Activated CD4-positive, alpha-beta T cell treated with anti-CD3 and anti-CD28 coated beads, Interleukin-2, amount 50 U/mL, for 24 hours (primary cell): ENCODE data around the gene DCN.

ENCODE experiments used
- DNase-seq, 2 donors: peaks; one replicate each; pipeline ENCODE4 v3.0.0-alpha.2; 2020; ENCODE audit warnings: low read depth in 1 of 2, low spot score in 1 of 2

DCN gene

DNA sequence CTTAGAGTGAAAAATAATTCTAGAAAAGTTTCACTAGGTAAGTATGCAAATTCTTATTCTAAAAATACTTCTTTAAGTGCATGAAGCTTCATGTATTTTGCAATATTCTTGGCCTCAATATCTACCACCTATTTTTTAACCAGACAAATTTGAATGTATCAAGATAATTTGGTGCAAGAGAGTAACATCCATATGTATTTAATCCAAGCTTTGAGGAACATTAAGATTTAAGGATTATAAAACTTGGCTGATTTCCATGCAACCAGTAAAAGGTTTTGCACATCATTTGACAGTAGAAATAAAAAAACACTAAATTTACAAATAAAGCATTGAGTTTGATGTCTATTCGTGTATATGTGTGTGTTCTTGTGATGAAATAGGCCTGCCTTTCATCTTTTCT, 79.0 kb downstream of the DCN start:
- DNase-seq, result no peak

DNA sequence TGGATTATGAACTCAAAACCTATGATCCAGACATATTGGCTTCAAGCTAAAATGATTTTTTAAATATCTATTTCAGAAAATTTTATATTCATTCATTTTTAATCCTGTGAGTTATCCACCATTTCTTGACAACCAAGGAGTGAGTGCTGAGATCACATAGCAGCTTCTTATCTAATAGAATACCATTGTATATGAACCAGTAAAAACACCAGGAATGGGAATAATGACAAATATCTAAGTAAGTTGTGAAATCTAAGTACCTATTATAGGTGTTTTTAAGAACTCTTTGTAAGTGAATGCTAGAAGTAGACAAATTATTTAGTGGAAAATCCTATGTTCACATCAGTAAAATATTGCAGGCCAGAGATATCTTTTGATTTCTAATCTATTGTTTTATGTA, 79.5 kb downstream of the DCN start:
- DNase-seq, result no peak

DNA sequence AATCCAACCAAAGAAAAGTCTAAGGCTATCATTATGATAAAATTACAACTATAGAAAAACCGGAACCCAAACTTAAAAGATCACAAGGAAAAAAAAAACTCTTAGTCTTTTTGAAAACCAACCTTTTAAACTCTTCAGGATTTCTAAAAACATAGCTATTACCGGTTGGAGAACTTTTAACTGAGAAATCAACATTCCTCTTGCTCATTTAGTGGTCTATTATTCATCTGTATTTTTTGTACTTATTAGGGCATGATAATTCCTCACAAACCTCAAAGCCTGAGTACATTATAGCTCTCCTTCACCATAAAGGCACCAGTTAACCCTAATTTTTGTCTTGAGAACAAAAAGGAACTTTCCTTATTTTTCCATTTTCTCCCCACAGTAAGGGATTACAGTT, 81.7 kb downstream of the DCN start:
- DNase-seq, result no peak

DNA sequence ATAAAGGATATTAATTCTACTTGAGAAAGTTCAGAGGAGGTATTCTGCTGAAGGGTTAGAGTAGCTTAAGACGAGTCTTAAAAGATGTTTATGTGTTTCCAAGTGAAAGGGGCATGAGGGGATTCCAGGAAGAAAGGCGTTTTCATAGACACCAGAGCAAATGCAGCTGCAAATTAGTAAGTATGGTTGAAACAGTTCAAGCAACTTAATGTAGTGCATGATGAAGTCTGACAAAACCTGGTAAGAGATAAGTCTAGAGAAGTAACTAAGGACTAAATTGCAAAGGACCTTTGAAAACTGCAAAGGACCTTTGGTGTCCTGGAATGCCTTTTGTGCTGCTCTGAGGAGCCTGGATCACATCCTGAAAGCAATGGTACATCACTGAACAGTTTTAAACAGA, 82.8 kb downstream of the DCN start:
- DNase-seq, result no peak

DNA sequence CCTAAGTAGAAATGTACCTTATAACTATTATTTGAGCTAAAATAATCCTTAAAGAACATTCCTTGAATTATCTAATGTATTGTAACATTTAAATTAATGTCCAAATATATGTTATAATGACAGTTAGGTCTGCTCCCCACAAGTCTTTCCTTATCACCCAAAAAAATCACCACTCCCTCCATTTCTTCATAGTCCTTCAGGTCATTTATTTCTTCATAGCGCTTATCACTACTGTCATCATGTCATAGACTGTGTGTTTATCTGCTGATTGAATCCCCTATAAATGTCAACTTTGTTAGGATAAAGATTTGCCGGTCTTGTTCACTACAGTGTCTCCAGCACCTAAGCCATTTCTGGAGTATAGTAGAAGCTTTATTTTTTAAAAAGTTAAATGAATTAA, 83.3 kb downstream of the DCN start:
- DNase-seq, result no peak

DNA sequence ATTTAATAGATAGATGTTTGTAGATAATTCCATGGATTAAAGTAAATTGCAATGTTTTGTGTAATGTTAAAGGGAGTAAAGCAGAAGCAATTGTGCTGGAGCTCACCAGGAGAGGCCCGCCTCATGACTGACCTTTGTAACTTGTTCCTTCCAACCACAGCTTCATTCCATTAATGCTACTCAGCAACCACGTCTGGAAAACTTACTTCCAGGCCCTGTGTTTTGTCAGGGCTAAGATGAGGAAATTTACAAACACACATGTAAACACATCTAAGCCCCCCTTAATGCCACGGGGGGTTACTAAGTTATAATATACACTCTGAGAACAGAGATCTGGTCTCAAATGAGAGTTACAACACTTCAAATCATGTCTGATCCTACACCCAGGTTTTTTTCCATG, 83.7 kb downstream of the DCN start:
- DNase-seq, result no peak

DNA sequence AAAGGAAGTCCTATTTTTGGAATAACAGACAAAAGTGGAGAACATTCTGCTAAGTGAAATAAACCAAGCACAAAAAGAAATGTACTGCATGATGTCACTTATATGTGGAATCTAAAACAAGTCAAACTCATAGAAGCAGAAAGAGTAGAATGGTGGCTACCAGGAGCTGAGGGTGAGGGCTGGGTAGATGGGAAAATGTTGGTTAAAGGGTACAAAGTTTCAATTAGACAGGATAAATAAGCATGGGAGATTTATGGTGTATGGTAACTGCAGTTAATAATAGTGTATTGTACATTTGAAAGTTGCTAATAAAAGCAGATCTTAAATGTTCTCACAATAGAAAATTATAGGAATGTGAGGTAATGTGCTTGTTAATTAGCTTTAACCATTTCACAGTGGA, 84.2 kb downstream of the DCN start:
- no peak for DNase-seq

DNA sequence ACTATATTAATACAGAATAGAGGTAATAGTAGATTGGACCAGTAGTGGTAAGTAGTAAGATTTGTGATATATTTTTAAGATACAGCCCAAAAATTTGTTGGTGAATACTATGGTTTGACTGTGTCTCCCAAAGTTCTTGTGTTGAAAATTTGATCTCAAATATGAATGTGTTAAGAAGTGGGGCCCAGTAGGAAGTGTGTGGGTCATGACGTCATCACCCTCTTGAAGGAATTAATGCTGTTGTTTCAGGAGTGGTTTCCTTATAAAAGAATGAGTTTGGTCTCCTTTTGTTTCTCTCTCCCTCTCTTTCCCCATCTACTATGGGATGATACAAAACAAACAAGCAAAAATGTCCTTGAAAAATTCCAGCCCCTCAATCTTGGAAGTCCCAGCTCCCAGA, 87.7 kb downstream of the DCN start:
- DNase-seq, result no peak

DNA sequence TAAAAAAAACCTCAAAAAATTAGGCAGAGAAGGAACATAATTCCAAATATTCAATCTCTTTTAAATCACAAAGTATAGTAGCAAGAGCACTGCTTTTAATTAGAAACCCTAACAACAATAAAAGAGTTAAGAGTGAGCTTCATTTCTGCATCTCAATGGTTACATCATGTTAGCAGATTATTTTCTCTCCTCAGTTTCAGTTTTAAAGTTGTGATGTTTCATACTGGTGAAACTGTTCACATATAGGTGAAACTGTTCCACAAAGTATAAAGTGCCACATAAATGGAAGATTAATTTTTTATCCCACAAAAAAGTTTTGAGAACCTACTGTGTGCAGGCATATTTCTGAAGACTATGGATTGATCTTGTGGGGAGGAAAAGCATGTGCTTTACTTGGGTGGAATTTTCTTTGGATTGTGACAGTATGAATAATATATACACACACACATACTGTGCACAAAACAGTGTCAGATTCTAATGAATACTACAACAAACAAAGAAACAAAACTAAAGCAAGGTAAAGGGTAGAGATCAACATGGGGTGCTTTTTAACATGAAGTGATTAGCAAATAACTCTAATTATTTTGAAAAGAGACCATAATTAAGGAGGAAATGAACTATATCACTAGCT, 88.5 kb downstream of the DCN start:
- no peak for DNase-seq

DNA sequence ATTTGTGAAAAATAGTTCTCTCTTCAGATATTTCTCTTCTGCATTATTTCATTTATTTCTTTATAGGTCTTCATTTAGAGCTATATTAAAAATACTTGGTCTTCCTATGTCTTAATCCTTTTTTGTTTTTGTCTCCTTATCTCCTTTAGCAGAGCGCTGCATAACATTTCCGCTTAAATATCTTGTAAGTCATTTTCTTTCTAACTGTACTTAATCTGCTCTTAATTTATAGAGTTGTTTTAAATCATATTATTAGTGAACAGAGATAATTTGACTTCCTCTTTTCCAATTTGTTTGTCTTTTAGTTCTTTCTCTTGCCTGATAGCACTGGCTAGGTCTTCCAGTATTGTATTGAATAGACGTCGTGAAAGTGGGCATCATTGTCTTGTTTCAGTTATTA, 89.3 kb downstream of the DCN start:
- DNase-seq, result no peak

DNA sequence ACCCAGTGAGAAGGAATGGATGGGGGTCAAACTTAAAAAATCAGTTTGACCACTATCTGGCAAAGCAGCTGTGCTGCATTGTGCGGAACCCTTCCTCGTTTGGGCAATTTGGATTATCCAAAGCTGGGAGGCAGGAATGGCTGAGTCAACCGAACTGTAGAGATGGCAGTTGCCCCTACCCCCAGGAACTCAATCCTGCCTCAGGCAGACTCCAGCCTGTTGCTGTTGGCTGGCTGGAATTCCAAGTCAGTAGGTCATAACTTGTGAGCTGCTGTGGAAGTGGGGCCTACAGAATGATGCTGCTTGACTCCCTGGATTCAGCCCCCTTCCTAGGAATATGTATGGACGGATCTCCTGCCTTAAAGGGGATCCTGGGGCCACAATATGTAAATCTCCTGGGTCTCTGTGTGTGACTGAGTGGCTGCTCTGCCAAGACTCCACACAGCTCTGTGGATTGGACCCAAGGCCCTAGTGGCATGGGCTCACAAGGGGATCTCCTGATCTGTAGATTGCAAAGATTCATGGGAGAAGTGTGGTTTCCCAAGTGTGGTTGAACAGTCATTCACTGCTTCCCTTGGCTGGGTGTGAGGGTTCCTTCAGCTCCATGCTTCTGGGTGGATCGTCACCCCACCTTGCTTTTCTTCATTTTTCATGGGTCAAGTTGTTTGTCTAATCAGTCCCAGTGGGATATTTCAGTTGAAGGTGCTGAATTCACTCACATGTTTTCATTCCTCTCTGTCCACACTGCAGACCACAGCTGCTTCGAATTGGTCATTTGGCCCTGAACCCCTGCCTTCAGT, 90.5 kb downstream of the DCN start:
- DNase-seq, result no peak
